Activated CD8-positive, alpha-beta memory T cell treated with anti-CD3 and anti-CD28 coated beads, Interleukin-2, amount 50 U/mL, for 1 hour (primary cell): ENCODE measurements around the gene GALNS.

Experiments used
- DNase-seq: peaks from one replicate; pipeline ENCODE4 v3.0.0-alpha.2; 2020; ENCODE audit errors: extremely low read depth

GALNS gene

GRCh38 chr16:88770461-88771293 is 86.1 kb downstream of the GALNS start:
- no peak for DNase-seq

DNA sequence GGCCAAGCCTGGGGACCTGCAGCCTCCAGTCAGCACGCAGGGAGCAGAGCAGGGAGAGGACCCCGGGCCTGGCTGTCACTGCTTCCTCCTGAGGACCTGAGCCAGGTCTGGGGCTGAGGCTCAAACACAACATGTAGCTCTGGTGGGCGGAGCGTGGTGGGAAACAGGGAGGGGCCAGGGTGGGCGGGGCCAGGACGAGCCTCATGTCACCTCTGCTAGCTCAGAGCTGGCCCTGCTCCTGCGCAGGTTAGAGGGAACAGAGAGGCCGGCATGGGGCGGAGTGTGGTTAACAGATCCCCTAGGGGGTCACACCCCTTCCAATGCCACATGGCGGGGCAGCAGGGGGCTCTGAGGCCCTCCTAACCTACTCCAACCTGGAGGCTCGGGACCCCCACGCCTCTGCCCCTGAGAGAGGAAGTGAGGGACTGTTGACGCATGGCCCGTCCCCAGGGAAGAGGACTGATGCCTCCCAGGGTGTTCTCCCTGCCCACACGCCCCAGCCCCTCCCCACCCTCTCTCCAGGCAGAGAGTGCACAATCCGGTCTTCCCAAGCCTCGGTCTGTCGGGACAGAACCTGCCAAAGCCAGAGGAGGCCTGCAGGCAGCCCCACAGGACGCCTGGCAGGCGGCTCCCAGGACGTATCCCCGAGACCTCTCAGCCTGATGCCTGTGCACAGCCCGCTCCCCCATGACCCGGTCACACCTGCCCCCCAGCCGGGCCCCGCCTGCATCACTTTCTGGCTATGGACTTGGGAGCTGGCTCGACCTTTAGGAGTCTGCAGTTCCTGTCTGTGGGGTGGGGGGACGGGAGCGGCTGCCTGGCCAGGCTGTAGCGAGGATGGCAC is 86.9 kb downstream of the GALNS start:
- no peak for DNase-seq

DNA sequence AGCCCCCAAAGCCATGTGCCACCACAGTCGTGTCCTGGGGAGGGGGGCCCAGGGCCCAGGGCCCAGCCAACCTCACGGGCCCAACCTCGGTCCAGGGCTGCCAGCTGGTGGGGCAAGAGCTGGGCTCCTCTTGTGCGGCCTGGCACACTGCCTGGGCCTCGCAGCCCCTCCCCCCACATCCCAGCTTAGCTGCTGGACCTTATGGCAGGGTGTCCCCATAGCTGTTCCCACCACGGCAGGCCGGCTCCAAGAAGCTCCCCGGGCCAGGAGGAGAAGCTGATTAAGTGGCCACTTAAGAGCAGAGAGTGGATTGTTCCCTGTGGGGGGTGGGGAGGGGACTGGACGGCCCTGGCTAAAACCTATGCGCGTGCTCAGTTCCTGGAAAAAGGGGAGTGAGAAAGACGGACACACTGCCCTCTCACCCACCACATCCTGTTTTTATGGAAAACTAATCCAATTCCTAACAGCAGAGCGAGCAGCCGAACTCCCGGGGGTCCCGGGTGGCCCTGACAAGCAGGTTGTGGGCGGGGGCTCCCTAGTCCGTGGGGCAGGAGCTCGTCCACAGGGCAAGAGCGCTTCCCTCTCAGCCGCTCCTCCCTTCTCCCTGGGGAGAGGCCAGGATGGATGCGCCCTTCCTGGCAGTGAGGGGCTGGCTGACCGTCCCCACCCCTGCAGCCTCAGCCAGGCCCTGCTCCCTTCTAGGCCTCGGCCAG is 88.5 kb downstream of the GALNS start:
- DNase-seq: no peak

GRCh38 chr16:88767546-88768070 is 89.1 kb downstream of the GALNS start:
- DNase-seq: no peak

- DNase-seq: no peak
Observed at GRCh38 chr16:88766975-88767374, 89.8 kb downstream of the GALNS start.

DNA sequence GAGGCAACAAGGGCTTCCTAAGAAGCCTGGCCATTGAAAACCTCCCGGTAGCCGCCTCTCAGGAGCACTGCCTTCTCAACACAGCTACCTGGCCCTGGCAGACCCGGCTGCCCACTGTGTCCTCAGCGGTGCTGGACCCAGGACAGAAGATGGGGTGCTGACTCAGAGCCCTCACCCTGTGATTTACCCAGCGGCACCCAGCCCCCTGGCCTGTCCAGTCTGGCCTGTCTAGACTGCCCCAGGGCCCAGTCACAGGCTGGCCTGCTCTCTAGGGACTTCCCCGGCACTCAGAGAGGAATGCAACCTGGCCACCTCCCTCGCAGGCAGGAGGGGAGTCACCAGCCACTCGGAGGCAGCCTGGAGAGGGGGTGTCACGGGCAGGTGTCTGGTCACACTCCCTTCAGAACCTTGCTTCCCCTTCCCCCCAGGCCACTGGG is 91.8 kb downstream of the GALNS start:
- DNase-seq: no peak

GRCh38 chr16:88764080-88764479 is 92.7 kb downstream of the GALNS start:
- no peak for DNase-seq
